ENCODE data around the gene MARCOL. TPM values are rescaled to one million over a fixed set of nuclear protein-coding genes. Genes with fewer than 3 reads are reported as not detected.
"Not testable (repeated sequence)": the region's sequence is repeated elsewhere in the genome, so short reads cannot be mapped to it uniquely, and the experiment has no call there.

The MARCOL gene
- polyA plus RNA-seq, 3 donors: not detected

GRCh38 chr5:148261221-148261620 lies 22.9 kb downstream of the MARCOL start:
- DNase-seq (ENCODE audit: low read depth in 3 of 3, low spot score in 2 of 3): no peak

GRCh38 chr5:148267962-148268361 lies 29.6 kb downstream of the MARCOL start:
- DNase-seq (ENCODE audit: low read depth in 3 of 3, low spot score in 2 of 3): no peak

GRCh38 chr5:148268566-148268965 lies 30.2 kb downstream of the MARCOL start, which contains the start of gene SPINK13:
SPINK13 (plus strand) TSS chr5:148268794; CDS start chr5:148270073, 1,279 bp downstream.
- DNase-seq (ENCODE audit: low read depth in 3 of 3, low spot score in 2 of 3): no peak

- not testable (repeated sequence) for DNase-seq (ENCODE audit: low read depth in 3 of 3, low spot score in 2 of 3)
Measured at GRCh38 chr5:148275129-148275528, 36.8 kb downstream of the MARCOL start.

- DNase-seq (ENCODE audit: low read depth in 3 of 3, low spot score in 2 of 3): not testable (repeated sequence)
Measured at GRCh38 chr5:148280893-148281292, 42.6 kb downstream of the MARCOL start.

GRCh38 chr5:148281336-148281735 lies 43.0 kb downstream of the MARCOL start:
- DNase-seq (ENCODE audit: low read depth in 3 of 3, low spot score in 2 of 3): not testable (repeated sequence)

- no peak for DNase-seq (ENCODE audit: low read depth in 3 of 3, low spot score in 2 of 3)
Measured at GRCh38 chr5:148290271-148291195, 52.2 kb downstream of the MARCOL start.

Other genes starting within 250 kb of the MARCOL start
- under 1 TPM; 0.28 to 0.61 (median 0.42) TPM for gene SPINK5, start 174.5 kb upstream of the MARCOL start, polyA plus RNA-seq (ENCODE audit: insufficient read length in 3 of 3)
- not detected for gene SPINK14, start 70.0 kb upstream of the MARCOL start, polyA plus RNA-seq (ENCODE audit: insufficient read length in 3 of 3)
- gene SPINK6, start 35.5 kb upstream of the MARCOL start, polyA plus RNA-seq (ENCODE audit: insufficient read length in 3 of 3): not detected
- gene SPINK13, start 30.3 kb downstream of the MARCOL start, polyA plus RNA-seq (ENCODE audit: insufficient read length in 3 of 3): under 1 TPM; 0.17 to 0.59 (median 0.37) TPM
- gene SPINK7, start 73.9 kb downstream of the MARCOL start, polyA plus RNA-seq (ENCODE audit: insufficient read length in 3 of 3): under 1 TPM in 2 of 3 donors, not detected in 1; 0.12 to 0.27 TPM
- gene SPINK9, start 97.0 kb downstream of the MARCOL start, polyA plus RNA-seq (ENCODE audit: insufficient read length in 3 of 3): under 1 TPM; 0.21 to 0.54 (median 0.42) TPM
- 10 to 100 TPM; 40.7 to 46.6 (median 42.9) TPM for gene FBXO38, start 145.4 kb downstream of the MARCOL start, polyA plus RNA-seq (ENCODE audit: insufficient read length in 3 of 3)